H1 (cell line): ENCODE data around the gene INTS15. TPM values are rescaled to one million over a fixed set of nuclear protein-coding genes. Genes with fewer than 3 reads are reported as not detected.

Experiments
- ATF2 ChIP-seq: IDR thresholded peaks from 2 replicates; pipeline ENCODE4 v1.6.1; 2012; ENCODE audit warnings: low read length, inconsistent platforms
- BCL11A ChIP-seq, 2 experiments: IDR thresholded peaks; one replicate each; pipeline ENCODE4 v1.6.1; 2011; ENCODE audit warnings: low read depth in 2 of 2, low read length in 2 of 2, mild to moderate bottlenecking in 2 of 2
- BRCA1 ChIP-seq: IDR thresholded peaks from 2 replicates; pipeline ENCODE4 v1.6.1; 2012; ENCODE audit warnings: low read depth, low read length, improper control_type of control experiment
- EP300 ChIP-seq, 2 experiments: IDR thresholded peaks; 1 replicate in 1 of 2; 2 replicates in 1 of 2; pipeline ENCODE4 v1.6.1; 2011 to 2012; ENCODE audit warnings: low read depth in 2 of 2, low read length in 2 of 2, mild to moderate bottlenecking in 2 of 2, borderline replicate concordance in 1 of 2, inconsistent platforms in 1 of 2, moderate library complexity in 1 of 2
- GABPA ChIP-seq: IDR thresholded peaks from 2 replicates; pipeline ENCODE4 v1.6.1; 2011; ENCODE audit warnings: mild to moderate bottlenecking, low read length, moderate library complexity, borderline replicate concordance; ENCODE audit not compliant: insufficient read depth
- KDM1A ChIP-seq: fragments of 200-600, 300-600 bp; sonication (generic); IDR thresholded peaks from 2 replicates; pipeline ENCODE4 v1.7.1; 2016; ENCODE audit warnings: mild to moderate bottlenecking, low read length, borderline replicate concordance
- KDM4A ChIP-seq: IDR thresholded peaks from one replicate; pipeline ENCODE4 v1.7.1; 2012; ENCODE audit warnings: low read depth, mild to moderate bottlenecking, moderate library complexity, low read length, inconsistent platforms; ENCODE audit not compliant: severe bottlenecking
- MAFK ChIP-seq: IDR thresholded peaks from 2 replicates; pipeline ENCODE4 v1.6.1; 2012; ENCODE audit warnings: low read depth, mild to moderate bottlenecking, improper control_type of control experiment, low read length
- NANOG ChIP-seq: IDR thresholded peaks from 2 replicates; pipeline ENCODE4 v1.6.1; 2011; ENCODE audit warnings: low read length, low read depth, mild to moderate bottlenecking, inconsistent platforms; ENCODE audit not compliant: insufficient read depth, poor library complexity, severe bottlenecking
- NRF1 ChIP-seq: IDR thresholded peaks from 2 replicates; pipeline ENCODE4 v1.6.1; 2011; ENCODE audit warnings: mild to moderate bottlenecking, low read depth, low read length, improper control_type of control experiment
- POLR2A ChIP-seq, 2 experiments: IDR thresholded peaks; 1 replicate in 1 of 2; 2 replicates in 1 of 2; pipeline ENCODE4 v1.6.1; 2011; ENCODE audit warnings: low read depth in 2 of 2, low read length in 2 of 2, mild to moderate bottlenecking in 2 of 2; ENCODE audit errors: control extremely low read depth in 1 of 2
- SIRT6 ChIP-seq: IDR thresholded peaks from one replicate; pipeline ENCODE4 v1.7.1; 2012; ENCODE audit warnings: low read length, inconsistent platforms
- SRF ChIP-seq: IDR thresholded peaks from 2 replicates; pipeline ENCODE4 v1.6.1; 2011; ENCODE audit warnings: mild to moderate bottlenecking, low read depth, low read length, moderate library complexity
- polyA plus RNA-seq, 7 experiments: library from polyadenylated mRNA; depleted of rRNA in 3 of 7; stranded (reverse) in 5 of 7; unstranded in 2 of 7; fragments of >200 nt in 5 of 7; fragments of 200-250 nt in 2 of 7; gene quantifications; 1 replicate in 5 of 7; 2 replicates in 1 of 7; 4 replicates in 1 of 7; pipeline versions ENCODE4 v1.2.1 to v1.2.3, GENCODE V29; 2011 to 2013; ENCODE audit warnings: missing spikeins in 2 of 7, mixed read lengths in 2 of 7
- total RNA-seq: library from RNA; stranded (reverse); fragmentation: NEBNext Ultra II Directional; extraction: Animal tissue kit (Norgen Biotek cat#: 25700); gene quantifications from 2 replicates; pipeline ENCODE4 v1.2.1, GENCODE V29; 2021

The INTS15 gene
- total and polyA plus RNA-seq, 2 of the 8 experiments (the other 6 are each of a cell fraction or from before 2014, with no cell fraction given): 23.0 to 25.7 TPM

- no peak for TF ChIP-seq BCL11A (IDR thresholded peaks at IDR 0.05; ENCODE audit: low read depth in 2 of 2, low read length in 2 of 2)
- no peak for TF ChIP-seq NANOG
- TF ChIP-seq POLR2A (IDR thresholded peaks at IDR 0.05; ENCODE audit: control extremely low read depth in 1 of 2, low read depth in 2 of 2, low read length in 2 of 2): no peak
- no peak for TF ChIP-seq SRF
- no peak for TF ChIP-seq KDM1A
- no peak for TF ChIP-seq ATF2
- no peak for TF ChIP-seq GABPA
- TF ChIP-seq BRCA1: no peak
- no peak for TF ChIP-seq SIRT6
- TF ChIP-seq MAFK: no peak
- TF ChIP-seq EP300 (IDR thresholded peaks at IDR 0.05; ENCODE audit: borderline replicate concordance in 1 of 2, low read depth in 2 of 2, low read length in 2 of 2): no peak
- no peak for TF ChIP-seq NRF1
- no peak for TF ChIP-seq KDM4A
These were observed 531 bp upstream of the INTS15 start (continued) for GRCh38 chr7:6589151-6589828.
